Measurements from ENCODE around the gene SPON1. TPM values are rescaled to one million over a fixed set of nuclear protein-coding genes. Genes with fewer than 3 reads are reported as not detected.
A peak's percentile ranks its signal among the peaks of the same experiment; 100 is the strongest.
"Not testable (repeated sequence)": the region's sequence is repeated elsewhere in the genome, so short reads cannot be mapped to it uniquely, and the experiment has no call there.

The SPON1 gene
- total RNA-seq, 1 donor from 2014 or later, result 195 TPM

DNA sequence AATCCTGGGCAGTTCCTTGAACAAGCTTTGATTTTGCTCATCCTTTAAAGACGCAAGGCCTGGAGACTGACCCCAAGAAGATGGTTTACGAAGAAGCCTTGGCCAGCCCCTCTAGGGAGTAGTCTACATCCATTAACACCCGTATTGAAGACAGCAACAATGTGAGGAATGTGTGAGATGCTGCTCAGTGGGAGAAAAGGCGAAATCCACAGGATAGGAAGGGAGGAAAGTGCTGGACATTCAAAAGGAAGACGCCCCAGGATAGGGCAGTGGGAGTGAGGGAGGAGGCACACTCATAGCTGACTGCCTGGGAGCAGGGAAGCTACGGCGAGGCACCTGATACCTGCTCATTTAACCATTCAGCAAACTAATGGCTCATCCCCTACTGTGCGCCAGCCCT lies 282.4 kb downstream of the SPON1 start:
- DNase-seq (ENCODE audit: low spot score), result no peak

DNA sequence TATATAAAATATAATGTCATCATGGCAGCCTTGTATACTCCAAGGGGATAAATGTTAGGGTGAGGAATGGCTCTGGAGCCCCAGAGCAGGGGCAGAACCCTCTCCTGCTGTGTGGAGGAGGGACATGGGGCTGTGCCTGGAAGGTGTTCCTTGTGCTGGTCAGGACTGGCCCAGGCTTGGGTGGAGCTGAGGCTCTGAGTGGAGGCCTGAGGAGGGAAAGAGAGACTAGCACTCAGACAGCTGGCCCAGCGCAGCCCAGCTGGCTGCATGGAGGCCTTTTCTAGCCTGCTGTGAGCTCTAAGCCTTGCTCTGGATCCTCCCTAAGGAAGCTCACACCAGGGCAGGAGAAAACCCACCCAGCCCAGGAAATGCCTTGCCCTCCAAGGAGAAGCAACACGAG lies 282.9 kb downstream of the SPON1 start:
- DNase-seq (ENCODE audit: low spot score), result no peak

DNA sequence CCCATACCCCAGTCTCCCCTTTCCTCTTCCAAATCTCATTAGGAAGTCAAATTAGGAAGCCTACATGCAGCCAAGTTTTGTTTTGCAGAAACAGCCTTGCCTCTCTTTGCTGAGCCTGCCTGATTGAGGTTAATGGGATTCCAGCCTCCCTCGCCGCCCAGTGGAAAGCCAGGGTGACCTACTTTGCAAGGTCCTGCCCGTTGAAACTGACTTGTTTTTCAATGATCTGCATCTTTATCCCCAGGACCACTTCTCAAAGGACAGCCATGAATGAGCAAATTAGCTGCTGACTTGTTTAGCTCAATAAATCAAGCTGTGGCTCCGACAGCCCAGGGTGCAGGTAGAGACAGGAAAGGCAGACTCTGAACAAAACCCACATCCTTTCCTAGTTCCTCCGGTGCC lies 286.1 kb downstream of the SPON1 start:
- DNase-seq (ENCODE audit: low spot score), result no peak

DNA sequence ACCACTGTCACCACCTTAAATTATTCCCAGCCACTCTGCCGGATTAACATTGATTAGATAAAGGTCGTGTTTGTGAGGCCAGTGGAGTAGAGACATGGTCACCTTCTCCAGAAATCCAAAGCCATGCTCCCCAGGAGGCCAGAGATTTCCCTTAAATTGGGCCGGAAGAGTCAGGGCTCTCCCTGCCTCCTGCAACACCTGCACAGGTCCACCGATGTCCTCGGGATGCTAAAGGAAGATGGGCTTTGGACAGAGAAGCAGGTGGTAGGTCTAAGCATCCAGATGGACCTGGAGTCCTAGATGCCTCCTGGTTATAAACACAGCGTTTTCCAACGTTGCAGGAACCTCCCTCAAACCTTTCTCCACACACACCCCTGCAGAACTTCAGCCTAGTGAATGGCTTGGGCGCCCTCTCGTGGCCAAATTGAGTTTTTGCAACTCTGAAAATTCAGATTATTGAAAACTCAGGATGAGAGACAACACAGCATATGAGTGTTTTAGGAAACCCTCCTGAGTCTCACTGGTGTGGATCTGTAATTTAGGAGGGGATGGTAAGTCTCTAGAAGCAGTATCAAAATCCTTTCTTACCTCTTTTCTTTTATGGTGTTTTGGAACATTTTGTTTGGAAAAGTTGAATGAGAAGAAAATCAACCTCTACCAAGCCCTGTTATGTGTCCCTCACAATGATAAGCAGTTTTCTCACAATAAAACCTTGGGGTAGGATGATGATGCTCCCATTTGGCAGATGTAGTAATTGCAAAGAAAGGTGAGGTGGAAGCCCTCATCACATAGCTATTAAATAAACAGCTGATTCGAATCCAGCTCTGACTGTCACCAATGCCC lies 286.8 kb downstream of the SPON1 start:
- DNase-seq (ENCODE audit: low spot score), result peak; percentile 39

DNA sequence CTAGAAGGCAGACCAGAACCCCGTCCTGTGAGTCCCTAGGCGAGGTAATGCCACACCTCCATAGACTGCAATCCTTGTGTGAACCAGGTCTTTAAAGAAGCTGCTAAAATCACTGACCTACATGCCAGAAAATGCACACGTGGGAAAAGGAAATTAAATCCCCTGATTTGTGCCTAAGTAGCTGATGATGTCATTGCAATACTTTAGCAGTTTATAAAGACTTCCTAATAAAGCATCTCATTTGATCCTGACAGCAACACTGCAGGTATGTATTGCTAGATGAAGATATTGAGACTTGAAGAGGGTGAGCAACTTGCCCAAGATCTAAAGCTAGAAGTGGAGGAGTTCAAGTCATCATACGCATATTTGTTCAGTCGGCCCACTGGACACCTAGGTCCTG lies 289.2 kb downstream of the SPON1 start:
- DNase-seq (ENCODE audit: low spot score), result no peak

DNA sequence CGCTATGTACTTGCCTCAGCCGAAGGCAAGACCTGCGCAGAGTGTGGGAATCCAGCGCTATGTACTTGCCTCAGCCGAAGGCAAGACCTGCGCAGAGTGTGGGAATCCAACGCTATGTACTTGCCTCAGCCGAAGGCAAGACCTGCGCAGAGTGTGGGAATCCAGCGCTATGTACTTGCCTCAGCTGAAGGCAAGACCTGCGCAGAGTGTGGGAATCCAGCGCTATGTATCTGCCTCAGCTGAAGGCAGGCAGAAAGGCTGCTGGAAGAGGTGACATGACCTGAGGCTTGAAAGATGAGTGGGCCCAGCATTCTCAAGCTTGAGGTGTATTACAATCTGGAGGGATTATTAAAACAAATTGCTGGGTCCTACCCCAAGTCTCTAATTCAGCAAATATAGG lies 290.0 kb downstream of the SPON1 start:
- DNase-seq (ENCODE audit: low spot score), result not testable (repeated sequence)

DNA sequence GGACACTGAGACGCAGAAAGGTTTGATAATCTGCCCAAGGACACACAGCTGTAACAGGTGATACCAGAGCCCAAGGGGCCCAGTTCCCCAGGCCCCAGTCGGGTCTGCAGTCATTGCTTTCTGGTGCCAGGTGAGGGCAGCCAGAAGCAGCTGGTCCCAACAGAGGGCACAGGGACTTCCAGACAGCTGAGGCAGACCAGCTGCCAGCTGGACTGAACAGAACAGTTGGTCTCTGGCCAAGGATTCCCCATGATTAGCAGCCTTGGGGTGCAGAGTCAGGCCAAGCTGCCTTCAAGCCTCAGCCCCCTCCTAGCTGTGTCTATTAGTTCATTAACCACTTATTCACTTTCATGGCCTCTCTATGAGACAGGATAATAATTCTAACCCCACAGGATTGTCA lies 290.9 kb downstream of the SPON1 start:
- no peak for DNase-seq (ENCODE audit: low spot score)

DNA sequence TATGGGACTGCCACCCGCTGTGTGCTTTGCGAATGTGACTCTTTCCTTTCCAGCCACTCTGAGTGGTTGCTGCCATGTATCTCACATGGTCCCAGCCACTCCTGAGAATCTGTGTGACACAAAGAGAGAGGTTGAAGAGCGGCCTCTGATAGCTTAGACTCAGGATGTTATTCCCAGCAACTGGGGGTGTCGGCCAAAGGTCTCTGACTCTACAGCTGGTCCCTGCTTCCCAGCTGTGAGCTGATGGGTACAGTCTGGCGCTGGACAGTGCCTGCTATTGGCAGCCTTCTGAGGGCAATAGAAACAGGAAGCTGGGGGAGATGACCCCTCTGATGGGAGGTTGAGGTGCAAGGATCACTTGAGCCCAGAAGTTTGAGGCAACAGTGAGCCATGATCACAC lies 291.3 kb downstream of the SPON1 start:
- DNase-seq (ENCODE audit: low spot score), result no peak

DNA sequence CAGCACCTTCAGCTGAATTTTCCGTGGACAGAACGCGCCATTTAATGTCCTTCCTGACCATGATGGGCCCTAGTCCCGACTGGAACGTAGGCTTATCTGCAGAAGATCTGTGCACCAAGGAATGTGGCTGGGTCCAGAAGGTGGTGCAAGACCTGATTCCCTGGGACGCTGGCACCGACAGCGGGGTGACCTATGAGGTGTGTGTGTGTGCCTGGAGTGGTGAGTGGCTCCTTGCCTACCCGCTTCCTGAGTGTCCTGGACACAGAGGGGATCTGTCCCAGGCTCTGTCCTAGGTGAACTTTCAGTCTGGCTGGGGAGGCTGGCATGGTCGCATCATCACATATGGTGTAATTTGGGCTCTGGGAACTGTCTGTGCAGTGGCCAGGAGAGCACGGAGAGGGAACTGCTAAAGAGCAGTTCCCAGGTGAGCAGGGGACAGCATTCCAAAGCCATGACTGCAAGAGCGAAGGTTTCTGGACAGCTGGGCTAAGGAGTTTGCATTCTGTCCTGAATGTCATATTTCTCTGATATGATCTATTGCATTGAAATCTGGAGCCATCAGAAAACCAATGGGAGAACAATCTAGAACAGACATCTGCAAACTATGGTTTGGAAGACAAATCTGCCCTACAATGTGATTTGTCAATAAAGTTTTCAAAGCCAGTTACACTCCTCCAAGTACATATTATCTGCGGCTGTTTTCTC lies 292.2 kb downstream of the SPON1 start:
- DNase-seq (ENCODE audit: low spot score), result no peak

DNA sequence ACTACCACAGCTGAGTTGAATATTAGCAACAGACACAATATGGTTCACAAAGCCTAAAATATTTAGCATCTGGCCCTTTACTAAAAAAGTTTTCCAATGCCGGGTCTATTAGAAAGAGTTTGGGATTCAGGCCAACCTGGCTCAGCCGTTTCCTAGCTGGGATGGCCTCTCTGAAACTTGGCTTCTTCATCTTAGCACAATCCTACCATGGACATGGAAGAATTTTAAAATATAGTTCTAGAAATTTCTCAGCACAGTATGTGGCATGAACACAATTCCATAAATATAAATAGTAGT lies 292.7 kb downstream of the SPON1 start:
- DNase-seq (ENCODE audit: low spot score), result no peak

DNA sequence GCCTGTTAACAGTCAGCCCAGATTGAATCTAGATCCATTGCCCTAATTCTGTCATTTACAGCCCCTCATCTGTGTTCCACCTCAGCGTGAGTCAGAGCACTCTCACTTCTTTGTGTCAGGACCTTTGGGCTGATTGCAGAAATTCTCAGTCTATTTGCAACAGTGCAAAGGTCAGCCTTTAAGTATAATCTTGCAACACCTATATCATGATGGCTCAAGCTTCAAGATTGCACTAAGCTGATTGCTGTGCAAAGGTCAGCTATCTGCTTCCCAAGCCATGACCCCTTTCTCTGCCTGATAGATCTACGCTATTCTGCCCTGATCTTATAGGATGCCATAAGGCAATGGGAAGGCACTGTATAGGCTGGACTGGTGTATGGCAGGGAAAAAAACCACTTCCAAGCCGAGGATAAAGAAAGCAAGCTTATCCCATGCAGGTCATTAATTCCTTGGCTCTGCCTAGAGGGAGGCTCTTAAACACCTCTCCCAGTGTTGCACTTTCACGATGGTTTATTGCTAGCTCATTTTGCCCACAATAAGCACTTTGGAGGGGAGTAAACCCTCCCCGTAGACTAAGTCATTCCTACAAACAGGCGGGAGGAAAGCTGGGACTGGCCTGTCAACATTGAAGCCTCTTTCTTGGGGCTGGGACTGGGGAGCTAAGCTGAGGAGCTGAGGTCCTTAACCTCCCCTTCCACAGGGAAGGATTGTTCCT lies 295.9 kb downstream of the SPON1 start:
- DNase-seq (ENCODE audit: low spot score), result no peak

DNA sequence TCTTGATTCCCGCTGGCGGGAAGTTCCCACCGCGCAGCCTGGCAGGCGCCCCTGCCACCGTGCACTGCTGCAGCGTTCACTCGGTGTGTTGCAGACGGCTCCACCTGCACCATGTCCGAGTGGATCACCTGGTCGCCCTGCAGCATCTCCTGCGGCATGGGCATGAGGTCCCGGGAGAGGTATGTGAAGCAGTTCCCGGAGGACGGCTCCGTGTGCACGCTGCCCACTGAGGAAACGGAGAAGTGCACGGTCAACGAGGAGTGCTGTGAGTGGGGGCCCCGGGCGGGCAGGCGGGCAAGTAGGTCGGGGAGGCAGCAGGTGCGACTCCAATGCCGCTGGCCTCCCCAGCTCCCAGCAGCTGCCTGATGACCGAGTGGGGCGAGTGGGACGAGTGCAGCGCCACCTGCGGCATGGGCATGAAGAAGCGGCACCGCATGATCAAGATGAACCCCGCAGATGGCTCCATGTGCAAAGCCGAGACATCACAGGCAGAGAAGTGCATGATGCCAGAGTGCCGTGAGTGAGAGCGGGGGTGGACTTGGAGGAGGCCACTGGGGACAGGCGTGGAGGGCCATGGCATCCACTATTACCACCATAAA lies 296.8 kb downstream of the SPON1 start:
- no peak for DNase-seq (ENCODE audit: low spot score)

DNA sequence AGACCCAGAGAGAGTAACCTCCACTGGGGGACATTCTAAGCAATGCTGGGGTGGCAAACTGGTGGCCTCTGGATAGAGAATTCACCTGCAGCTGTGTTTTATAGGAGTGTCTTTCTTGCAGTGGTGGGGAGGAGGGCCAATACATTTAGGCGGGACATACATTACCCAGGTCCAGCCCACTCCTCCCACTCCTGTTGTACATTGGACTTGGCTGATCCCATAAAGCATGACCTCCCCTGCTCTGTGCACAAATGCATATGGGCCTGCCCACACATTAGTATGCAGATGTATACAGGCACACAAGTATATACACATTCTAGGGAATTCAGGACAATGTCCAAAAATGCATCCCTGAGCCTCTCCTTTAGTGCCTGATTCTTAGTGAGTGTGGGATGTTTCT lies 297.4 kb downstream of the SPON1 start:
- DNase-seq (ENCODE audit: low spot score), result no peak

DNA sequence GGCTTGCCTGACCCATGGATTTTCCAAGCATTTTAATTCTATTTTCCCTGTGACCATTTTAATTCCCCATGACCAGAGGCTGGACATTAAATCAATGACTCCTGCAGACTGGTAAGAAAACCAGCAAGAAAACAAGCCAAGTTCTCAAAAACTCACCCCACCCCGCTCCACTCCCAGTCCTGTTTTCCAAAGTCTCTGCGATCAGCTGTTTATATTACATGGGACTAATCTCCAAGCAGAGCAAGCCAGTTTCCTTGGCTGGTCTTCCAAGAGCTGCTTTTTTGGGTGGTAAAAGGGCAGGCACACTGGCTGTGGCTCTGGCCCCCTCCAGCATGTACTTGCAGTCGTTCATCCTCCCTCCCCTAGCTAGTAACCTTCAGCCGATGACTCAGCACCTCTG lies 298.5 kb downstream of the SPON1 start:
- DNase-seq (ENCODE audit: low spot score), result peak; percentile 24

DNA sequence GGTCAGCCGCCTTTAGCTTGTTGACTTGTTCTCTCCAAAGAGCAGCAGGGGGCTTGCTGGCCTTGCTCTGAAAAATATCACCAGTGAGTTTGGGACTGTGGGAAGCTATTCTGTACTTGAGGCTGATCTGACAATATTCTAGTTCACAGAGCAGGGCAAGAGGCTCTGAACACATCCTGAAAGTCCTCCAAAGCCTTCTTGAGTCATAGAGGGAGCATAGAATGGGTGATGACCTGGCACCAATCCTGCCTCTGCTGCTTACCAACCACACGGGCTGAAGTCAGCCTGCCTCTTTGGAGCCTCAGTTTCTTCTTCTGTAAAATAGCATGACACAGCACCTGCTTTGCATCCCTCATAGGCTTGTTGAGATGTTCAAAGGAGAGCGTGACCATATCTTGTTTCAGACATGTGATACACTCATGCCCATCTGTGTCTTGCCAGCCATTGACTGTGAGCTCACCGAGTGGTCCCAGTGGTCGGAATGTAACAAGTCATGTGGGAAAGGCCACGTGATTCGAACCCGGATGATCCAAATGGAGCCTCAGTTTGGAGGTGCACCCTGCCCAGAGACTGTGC lies 299.8 kb downstream of the SPON1 start:
- DNase-seq (ENCODE audit: low spot score), result no peak

DNA sequence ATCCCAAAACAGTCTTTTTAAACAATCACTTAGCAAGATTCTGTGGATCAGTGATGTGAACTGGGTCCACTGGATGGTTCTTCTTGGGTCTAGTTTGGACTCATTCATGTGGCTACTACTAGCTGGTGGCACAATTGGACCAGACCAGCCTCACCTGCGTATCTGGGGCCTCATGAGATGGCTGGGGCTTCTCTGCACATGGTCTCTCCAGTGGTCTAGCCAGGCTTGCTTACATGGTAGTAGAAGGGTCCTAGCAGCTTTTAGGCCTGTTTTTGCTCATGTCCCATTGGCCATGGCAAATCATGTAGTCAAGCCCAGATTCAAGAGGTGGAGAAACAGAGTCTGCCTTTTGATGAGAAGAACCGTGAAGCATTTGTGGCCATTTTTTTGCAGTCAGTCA lies 302.4 kb downstream of the SPON1 start:
- DNase-seq (ENCODE audit: low spot score), result no peak

DNA sequence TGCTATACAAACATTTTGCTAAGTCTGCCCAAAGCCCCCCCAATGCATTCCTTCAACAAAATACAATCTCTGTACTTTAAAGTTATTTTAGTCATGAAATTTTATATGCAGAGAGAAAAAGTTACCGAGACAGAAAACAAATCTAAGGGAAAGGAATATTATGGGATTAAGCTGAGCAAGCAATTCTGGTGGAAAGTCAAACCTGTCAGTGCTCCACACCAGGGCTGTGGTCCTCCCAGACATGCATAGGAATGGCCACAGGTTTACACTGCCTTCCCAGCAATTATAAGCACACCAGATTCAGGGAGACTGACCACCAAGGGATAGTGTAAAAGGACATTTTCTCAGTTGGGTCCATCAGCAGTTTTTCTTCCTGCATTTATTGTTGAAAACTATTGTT lies 304.1 kb downstream of the SPON1 start:
- DNase-seq (ENCODE audit: low spot score), result no peak

DNA sequence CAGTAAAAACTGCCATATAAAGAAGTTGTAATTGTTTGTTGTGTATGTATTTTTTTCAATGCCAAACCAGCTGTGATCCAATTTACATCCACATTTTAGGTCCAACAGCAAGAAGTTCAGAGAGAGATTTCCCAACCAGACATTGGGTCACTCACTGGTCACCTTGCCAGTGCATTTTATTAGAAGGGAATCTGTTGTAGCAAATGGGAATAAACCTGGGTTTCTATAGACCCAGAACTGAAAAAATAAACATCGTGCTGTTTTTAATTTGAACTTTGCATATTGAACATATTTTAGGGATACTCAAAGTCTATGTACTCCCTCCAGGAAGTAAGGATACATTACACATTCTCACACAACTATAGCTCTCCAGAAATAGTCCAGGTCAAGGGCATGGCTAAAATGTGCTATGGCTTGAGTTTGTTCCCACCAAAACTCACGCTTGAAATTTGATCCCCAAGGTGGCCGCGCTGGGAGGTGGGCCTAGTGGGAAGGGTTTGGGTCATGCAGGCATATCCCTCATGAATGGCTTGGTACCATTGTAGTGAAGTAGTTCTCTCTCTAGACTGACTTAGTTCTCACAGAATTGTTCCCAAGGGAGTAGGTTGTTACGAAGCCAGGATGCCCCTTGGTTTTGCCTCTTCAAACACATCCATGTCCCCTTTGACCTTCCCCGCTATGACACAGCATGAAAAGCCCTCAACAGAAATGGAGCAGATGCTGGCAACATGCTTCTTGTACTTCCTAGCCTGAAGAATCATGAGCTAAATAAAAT lies 305.5 kb downstream of the SPON1 start:
- DNase-seq (ENCODE audit: low spot score), result no peak

DNA sequence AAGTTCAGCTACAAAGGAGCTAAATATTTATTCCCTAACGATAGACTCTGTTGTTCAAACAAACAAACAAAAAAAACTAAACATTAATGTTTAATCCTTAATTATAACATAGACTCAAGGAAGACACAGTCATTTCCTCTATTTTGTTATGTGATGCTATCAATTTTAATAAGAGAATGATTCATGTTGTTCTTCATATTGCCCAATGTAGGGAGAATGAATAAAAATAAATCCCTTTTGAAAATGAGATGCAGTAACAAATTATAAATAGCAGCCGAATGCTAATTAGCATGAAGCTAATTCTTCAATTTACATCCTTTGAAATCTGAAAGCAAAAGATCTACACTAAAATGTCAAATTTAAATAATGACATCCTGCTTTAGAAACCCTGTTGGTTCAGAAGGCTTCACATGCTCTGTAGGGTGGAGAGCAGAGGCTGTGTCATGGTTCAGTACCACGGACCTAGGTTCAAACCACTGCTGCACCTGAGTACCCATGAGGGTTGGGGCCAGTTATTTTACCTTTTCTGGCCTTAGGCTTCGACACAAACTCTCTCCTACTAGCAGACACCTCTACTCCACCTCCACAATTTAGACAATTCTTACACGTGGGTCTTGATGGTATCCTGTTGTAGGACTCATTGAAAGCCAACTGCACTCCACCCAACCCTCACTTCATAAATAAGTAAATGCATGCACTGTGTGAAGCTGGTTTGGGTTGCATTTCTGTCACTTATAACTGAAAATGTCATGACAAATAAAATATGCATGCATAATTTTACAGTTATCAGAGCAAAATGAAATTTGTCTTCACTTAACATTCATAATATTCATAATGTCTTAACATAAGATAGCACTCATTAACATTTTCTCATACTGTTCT lies 307.4 kb downstream of the SPON1 start:
- no peak for DNase-seq (ENCODE audit: low spot score)
